Endodermal cell (in vitro differentiated cells): Measurements from ENCODE around the gene ALG11. TPM values are rescaled to one million over a fixed set of nuclear protein-coding genes. Genes with fewer than 3 reads are reported as not detected.
"Not testable (repeated sequence)": the region's sequence is repeated elsewhere in the genome, so short reads cannot be mapped to it uniquely, and the experiment has no call there.

Experiments used
- DNase-seq: peaks from one replicate; pipeline ENCODE4 v3.0.0-alpha.2; 2017
- H3K27ac ChIP-seq: 2 replicates; pipeline ENCODE4 v1.5.1; 2013; ENCODE audit warnings: mild to moderate bottlenecking, low read depth, low read length, moderate library complexity
- H3K27me3 ChIP-seq: 2 replicates; pipeline ENCODE4 v1.6.1; 2013; ENCODE audit warnings: mild to moderate bottlenecking, low read length, moderate library complexity; ENCODE audit not compliant: insufficient read depth, control insufficient read depth, poor library complexity, severe bottlenecking
- H3K36me3 ChIP-seq: 2 replicates; pipeline ENCODE4 v1.7.0; 2013; ENCODE audit warnings: mild to moderate bottlenecking, low read length, moderate library complexity; ENCODE audit not compliant: control insufficient read depth, insufficient read depth
- H3K4me1 ChIP-seq: one replicate; pipeline ENCODE4 v1.7.0; 2013; ENCODE audit warnings: low read length; ENCODE audit not compliant: control insufficient read depth, insufficient read depth
- H3K4me3 ChIP-seq: 2 replicates; pipeline ENCODE4 v1.5.1; 2013; ENCODE audit warnings: mild to moderate bottlenecking, low read length, moderate library complexity
- H3K9ac ChIP-seq: 2 replicates; pipeline ENCODE4 v1.6.1; 2013; ENCODE audit warnings: mild to moderate bottlenecking, low read length, moderate library complexity; ENCODE audit not compliant: poor library complexity, severe bottlenecking; ENCODE audit errors: extremely low read depth
- H3K9me3 ChIP-seq: 2 replicates; pipeline ENCODE4 v1.6.1; 2013; ENCODE audit warnings: mild to moderate bottlenecking, low read length, moderate library complexity; ENCODE audit not compliant: control insufficient read depth
- H3K27ac Mint-ChIP-seq: 2 replicates; pipeline ENCODE4 v1.8.0; 2020; ENCODE audit warnings: mixed read lengths
- H3K27me3 Mint-ChIP-seq: 2 replicates; pipeline ENCODE4 v1.8.0; 2021; ENCODE audit warnings: mild to moderate bottlenecking, mixed read lengths; ENCODE audit not compliant: insufficient read depth
- H3K36me3 Mint-ChIP-seq: 2 replicates; pipeline ENCODE4 v1.8.0; 2020; ENCODE audit warnings: low read depth, mixed read lengths
- H3K4me1 Mint-ChIP-seq: 2 replicates; pipeline ENCODE4 v1.8.0; 2020; ENCODE audit warnings: mixed read lengths
- H3K4me3 Mint-ChIP-seq: 2 replicates; pipeline ENCODE4 v1.8.0; 2020; ENCODE audit warnings: mild to moderate bottlenecking, moderate library complexity, mixed read lengths
- H3K9me3 Mint-ChIP-seq: 2 replicates; pipeline ENCODE4 v1.8.0; 2020; ENCODE audit warnings: mild to moderate bottlenecking, mixed read lengths
- WGBS, 2 experiments: methylation state at CpG; one replicate each; pipeline versions ENCODE4 v1.1.5 to v1.1.7; 2013; ENCODE audit warnings: missing lambda C conversion rate in 2 of 2, mixed read lengths in 1 of 2; ENCODE audit not compliant: insufficient coverage in 1 of 2, insufficient read length in 1 of 2; 5-methylcytosine and 5-hydroxymethylcytosine counted together
- total RNA-seq, 2 donors: library from RNA; stranded (reverse); fragmentation: NEBNext Ultra II Directional in 1 of 2; extraction: Animal tissue kit (Norgen Biotek cat#: 25700) in 1 of 2; gene quantifications; 2 replicates in 1 of 2; 3 replicates in 1 of 2; pipeline ENCODE4 v1.2.1, GENCODE V29; 2021
- TF ChIP-seq, protein P1 (sequence below): fragments of 200-600 bp; sonication (generic); conservative IDR thresholded peaks from 2 replicates; pipeline ENCODE4 v1.5.0; 2021; ENCODE audit warnings: antibody characterized with exemption, mild to moderate bottlenecking

ALG11 gene
- total RNA-seq, 2 donors from 2014 or later, result 41.5 to 53.1 TPM

DNA sequence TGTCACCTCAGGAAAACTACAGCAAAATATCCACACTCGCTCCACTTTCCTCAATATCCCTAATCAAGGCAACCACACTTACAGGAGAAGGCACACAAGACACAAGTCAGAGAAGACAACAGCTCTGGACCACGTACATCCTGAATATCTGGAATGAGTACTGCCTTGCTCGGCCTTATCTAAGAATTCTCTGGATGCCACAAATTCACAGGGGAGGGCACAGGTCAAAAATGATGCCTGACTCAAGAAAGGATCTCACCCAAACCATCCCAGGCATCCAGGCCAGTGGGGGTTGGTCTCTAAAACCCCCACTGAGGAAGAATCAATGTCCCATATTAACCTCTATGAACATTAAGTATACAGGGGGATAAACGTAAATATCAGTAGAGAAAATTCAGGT, 30.8 kb upstream of the ALG11 start:
- peaks cover 5% of the 10 kb centered on the region for H3K4me1 ChIP-seq
- no peak for DNase-seq
- H3K9ac ChIP-seq, result no peak overlapping the region
- H3K36me3 Mint-ChIP-seq, result no peaks in the 10 kb centered on the region
- peaks cover 6% of the 10 kb centered on the region for H3K4me1 Mint-ChIP-seq
- no peaks in the 10 kb centered on the region for H3K27me3 ChIP-seq
- no peak overlapping the region for H3K27ac Mint-ChIP-seq
- no peaks in the 10 kb centered on the region for H3K9me3 ChIP-seq
- H3K27me3 Mint-ChIP-seq, result peaks cover 6% of the 10 kb centered on the region
- H3K9me3 Mint-ChIP-seq, result peaks cover 4% of the 10 kb centered on the region
- H3K4me3 Mint-ChIP-seq, result no peak overlapping the region
- 67 to 88% methylated on average over 2 to 3 of the region's 4 CpGs for WGBS, 2 experiments
- no peak overlapping the region for H3K4me3 ChIP-seq
- no peak overlapping the region for H3K27ac ChIP-seq
- TF ChIP-seq, protein P1, sequence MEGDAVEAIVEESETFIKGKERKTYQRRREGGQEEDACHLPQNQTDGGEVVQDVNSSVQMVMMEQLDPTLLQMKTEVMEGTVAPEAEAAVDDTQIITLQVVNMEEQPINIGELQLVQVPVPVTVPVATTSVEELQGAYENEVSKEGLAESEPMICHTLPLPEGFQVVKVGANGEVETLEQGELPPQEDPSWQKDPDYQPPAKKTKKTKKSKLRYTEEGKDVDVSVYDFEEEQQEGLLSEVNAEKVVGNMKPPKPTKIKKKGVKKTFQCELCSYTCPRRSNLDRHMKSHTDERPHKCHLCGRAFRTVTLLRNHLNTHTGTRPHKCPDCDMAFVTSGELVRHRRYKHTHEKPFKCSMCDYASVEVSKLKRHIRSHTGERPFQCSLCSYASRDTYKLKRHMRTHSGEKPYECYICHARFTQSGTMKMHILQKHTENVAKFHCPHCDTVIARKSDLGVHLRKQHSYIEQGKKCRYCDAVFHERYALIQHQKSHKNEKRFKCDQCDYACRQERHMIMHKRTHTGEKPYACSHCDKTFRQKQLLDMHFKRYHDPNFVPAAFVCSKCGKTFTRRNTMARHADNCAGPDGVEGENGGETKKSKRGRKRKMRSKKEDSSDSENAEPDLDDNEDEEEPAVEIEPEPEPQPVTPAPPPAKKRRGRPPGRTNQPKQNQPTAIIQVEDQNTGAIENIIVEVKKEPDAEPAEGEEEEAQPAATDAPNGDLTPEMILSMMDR, result no peak
- H3K36me3 ChIP-seq, result no peaks in the 10 kb centered on the region

DNA sequence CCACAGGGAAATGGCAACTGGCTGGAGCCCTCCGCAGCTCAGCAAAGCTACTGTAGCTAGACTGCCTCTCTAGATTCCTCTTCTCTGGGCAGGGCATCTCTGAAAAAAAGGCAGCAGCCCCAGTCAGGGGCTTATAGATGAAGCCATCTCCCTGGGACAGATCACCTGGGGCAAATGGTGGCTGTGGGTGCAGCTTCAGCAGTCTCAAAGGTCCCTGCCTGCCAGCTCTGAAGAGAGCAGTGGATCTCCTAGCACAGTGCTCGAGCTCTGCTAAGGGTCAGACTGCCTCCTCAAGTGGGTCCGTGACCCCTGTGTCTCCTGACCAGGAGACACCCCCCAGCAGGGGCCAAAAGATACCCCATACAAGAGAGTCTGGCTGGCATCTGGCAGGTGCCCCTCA, 28.9 kb upstream of the ALG11 start:
- not testable (repeated sequence) for H3K36me3 Mint-ChIP-seq, H3K4me3 ChIP-seq, H3K27ac Mint-ChIP-seq, DNase-seq, H3K36me3 ChIP-seq, H3K9ac ChIP-seq, H3K4me3 Mint-ChIP-seq, H3K27ac ChIP-seq, H3K4me1 Mint-ChIP-seq, H3K4me1 ChIP-seq, H3K27me3 ChIP-seq, H3K9me3 ChIP-seq
- H3K9me3 Mint-ChIP-seq, result peaks cover 15% of the 10 kb centered on the region
- peaks cover 13% of the 10 kb centered on the region for H3K27me3 Mint-ChIP-seq
- 89 to 91% methylated on average over 2 to 3 of the region's 3 CpGs for WGBS, 2 experiments

DNA sequence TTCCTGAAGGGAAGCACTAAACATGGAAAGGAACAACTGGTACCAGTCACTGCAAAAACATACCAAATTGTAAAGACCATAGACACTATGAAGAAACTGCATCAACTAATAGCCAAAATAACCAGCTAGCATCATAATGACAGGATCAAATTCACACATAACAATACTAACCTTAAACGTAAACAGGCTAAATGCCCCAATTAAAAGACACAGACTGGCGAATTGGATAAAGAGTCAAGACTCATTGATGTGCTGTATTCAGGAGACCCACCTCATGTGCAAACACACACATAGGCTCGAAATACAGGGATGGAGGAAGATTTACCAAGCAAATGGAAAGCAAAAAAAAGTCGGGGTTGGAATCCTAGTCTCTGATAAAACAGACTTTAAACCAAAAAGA, 27.3 kb upstream of the ALG11 start:
- H3K9me3 Mint-ChIP-seq, result peaks cover 18% of the 10 kb centered on the region
- H3K4me3 Mint-ChIP-seq, H3K27me3 ChIP-seq, H3K4me1 ChIP-seq, H3K36me3 ChIP-seq, H3K36me3 Mint-ChIP-seq, DNase-seq, H3K4me1 Mint-ChIP-seq, H3K27ac ChIP-seq, H3K27ac Mint-ChIP-seq, H3K9ac ChIP-seq, H3K4me3 ChIP-seq, H3K9me3 ChIP-seq: not testable (repeated sequence)
- WGBS, 2 experiments, result 92 to 100% methylated on average over 1 to 4 of the region's 4 CpGs
- H3K27me3 Mint-ChIP-seq, result peaks cover 13% of the 10 kb centered on the region

DNA sequence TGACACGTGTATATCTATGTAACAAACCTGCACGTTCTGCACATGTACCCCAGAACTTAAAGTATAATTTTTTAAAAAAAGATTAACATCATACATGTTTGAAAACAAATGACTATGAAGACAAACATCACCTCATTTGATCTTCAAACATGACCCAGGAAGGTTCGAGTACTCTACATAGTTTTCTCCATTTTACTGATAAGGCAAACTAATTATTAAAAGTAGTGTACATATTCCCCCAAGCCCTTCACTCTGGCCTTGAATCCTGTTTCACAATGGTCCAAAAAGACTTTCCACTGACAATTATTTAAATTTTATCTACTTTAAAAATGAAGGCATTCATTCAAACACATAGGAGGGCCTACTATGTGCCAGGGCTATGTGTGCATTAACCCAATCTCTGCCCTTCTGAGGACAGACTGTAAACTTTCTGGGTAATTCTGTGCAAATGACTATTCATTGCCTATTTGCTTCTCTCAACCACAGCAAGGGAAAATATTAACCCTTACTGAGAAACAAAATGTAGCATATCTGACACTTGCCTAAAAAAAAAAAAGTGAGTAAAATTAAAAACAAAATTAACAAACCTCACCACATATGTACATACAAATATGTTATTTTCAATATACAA, 23.1 kb upstream of the ALG11 start:
- H3K27ac ChIP-seq, result no peak overlapping the region
- H3K4me3 ChIP-seq, result no peak overlapping the region
- no peaks in the 10 kb centered on the region for H3K4me1 ChIP-seq
- Mint-ChIP-seq H3K36me3 (peaks cover 3% of the 10 kb centered on the region), H3K27me3 (peaks cover 18% of the 10 kb centered on the region), H3K4me3 (no peak overlapping the region), H3K9me3 (peaks cover 18% of the 10 kb centered on the region), H3K4me1 (no peaks in the 10 kb centered on the region), H3K27ac (no peak overlapping the region)
- 80 to 96% methylated on average over 1 to 3 of the region's 3 CpGs for WGBS, 2 experiments
- DNase-seq, result no peak
- no peak overlapping the region for H3K9ac ChIP-seq
- TF ChIP-seq, protein P1, result no peak
- no peaks in the 10 kb centered on the region for H3K27me3 ChIP-seq
- H3K9me3 ChIP-seq, result no peaks in the 10 kb centered on the region
- no peaks in the 10 kb centered on the region for H3K36me3 ChIP-seq
